ENCODE measurements around the gene MNS1. TPM values are rescaled to one million over a fixed set of nuclear protein-coding genes. Genes with fewer than 3 reads are reported as not detected.

The MNS1 gene, protein sequence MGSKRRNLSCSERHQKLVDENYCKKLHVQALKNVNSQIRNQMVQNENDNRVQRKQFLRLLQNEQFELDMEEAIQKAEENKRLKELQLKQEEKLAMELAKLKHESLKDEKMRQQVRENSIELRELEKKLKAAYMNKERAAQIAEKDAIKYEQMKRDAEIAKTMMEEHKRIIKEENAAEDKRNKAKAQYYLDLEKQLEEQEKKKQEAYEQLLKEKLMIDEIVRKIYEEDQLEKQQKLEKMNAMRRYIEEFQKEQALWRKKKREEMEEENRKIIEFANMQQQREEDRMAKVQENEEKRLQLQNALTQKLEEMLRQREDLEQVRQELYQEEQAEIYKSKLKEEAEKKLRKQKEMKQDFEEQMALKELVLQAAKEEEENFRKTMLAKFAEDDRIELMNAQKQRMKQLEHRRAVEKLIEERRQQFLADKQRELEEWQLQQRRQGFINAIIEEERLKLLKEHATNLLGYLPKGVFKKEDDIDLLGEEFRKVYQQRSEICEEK
- total RNA-seq: 1 to 10 TPM in 2 of 3 donors, under 1 TPM in 1; 0.61 to 1.7 (median 1.2) TPM
- long read RNA-seq, donor 1, partial matches to known transcripts: 1 of 2 reads
- long read RNA-seq, donor 1, other reads (novel, unspliced or antisense): 0 of 2 reads
- long read RNA-seq, donor 2, partial matches to known transcripts: 0 of 1 reads
- long read RNA-seq, donor 2, other reads (novel, unspliced or antisense): 1 of 1 reads

DNA sequence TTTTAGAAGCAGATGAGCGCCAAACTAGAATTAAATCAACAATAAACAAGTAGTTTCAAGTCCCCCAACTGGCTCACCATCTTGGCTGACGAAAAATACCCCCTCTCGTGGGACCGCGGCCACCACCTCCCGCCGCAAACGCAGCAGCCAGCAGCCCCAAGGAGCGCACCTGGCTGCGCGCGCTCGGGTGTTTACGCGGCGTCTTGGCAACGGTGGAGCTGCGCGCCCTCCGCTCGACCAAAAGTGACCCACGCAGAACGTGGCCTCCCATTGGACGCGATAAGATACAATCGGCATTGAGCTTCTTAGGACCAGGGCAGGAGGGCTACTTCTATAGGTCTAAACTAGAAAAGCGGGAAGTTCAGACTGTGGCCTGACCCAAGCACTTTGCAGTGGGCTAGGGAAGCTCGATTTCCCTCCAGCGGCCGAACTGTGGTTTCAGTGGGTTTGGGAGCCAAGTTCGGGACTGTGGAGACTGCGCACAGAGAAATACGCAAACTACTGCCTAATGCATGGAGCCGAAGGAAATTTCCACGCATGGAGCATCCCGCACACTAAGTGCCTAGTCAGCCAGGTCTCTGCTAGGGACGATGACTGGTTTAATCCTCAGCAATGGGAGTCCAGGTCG, at the start of gene MNS1:
TSS of gene MNS1 (minus strand) at position 245 of the 628 bp plus-strand sequence. CDS start at position 80, 165 bp downstream.
- ATAC-seq (peak; percentile 100), DNase-seq (peak; percentile 89 to 95 (median 90))
- Histone ChIP-seq H3K36me3 (ENCODE audit: low read depth) (no peaks in the 10 kb centered on the region), H3K4me1 (ENCODE audit: low read depth) (peaks cover 15% of the 10 kb centered on the region), H3K9me3 (no peaks in the 10 kb centered on the region), H3K4me3 (peak within 1 kb of the TSS; percentile 19)
- TF ChIP-seq, protein P1, sequence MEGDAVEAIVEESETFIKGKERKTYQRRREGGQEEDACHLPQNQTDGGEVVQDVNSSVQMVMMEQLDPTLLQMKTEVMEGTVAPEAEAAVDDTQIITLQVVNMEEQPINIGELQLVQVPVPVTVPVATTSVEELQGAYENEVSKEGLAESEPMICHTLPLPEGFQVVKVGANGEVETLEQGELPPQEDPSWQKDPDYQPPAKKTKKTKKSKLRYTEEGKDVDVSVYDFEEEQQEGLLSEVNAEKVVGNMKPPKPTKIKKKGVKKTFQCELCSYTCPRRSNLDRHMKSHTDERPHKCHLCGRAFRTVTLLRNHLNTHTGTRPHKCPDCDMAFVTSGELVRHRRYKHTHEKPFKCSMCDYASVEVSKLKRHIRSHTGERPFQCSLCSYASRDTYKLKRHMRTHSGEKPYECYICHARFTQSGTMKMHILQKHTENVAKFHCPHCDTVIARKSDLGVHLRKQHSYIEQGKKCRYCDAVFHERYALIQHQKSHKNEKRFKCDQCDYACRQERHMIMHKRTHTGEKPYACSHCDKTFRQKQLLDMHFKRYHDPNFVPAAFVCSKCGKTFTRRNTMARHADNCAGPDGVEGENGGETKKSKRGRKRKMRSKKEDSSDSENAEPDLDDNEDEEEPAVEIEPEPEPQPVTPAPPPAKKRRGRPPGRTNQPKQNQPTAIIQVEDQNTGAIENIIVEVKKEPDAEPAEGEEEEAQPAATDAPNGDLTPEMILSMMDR (IDR thresholded peaks at IDR 0.05): no peak
- intact Hi-C loops (cut with DNase I, micrococcal nuclease): no loop called here

DNA sequence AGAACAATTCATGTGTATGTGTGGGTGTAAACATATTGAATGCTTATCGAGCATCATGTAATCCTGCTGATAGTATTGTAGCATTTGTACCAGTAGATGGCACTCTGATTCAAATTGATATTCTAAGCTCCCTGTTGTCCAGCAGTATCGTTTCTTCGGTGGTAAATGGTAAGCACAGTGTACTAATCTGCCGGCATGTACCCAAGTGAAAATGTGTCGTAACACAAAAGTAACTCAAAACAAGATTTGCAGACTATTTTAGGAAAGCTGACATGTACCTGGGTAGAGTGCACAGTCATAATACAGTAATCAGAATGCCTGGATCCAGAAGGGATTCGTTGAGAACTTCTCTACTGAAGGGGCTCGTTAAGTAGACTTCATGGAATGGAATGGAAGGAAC, 31.7 kb upstream of the MNS1 start:
- TF ChIP-seq, protein P1 (IDR thresholded peaks at IDR 0.05): peak; percentile 30
- intact Hi-C loops (cut with DNase I, micrococcal nuclease): no loop called here
- no peak overlapping the region for H3K4me3 ChIP-seq
- DNase-seq (peak in 1 of 3 donors; percentile 39), ATAC-seq (peak; percentile 73)
- no peaks in the 10 kb centered on the region for H3K9me3 ChIP-seq
- no peaks in the 10 kb centered on the region for H3K36me3 ChIP-seq (ENCODE audit: low read depth)
- peaks cover 3% of the 10 kb centered on the region for H3K4me1 ChIP-seq (ENCODE audit: low read depth)

DNA sequence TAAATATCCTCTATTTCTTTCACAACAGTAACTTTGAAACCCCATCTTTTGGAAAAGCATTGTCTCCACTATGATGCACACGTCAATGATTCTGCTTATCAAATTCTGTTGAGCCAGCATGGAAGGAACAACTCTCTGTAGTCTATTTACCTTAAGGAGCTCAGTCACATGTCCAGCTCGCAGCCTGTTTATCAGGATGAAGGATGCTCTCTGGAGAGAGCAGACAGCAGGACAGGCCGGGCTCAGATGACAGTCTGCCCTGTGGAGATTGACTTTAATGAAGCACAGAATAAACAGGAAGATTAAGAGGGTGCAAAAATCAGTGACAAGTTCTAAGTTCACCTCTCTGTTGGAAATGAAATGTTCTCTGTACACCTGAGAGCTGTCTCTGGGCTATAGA, 30.6 kb upstream of the MNS1 start:
- ATAC-seq: no peak
- peaks cover 3% of the 10 kb centered on the region for H3K4me1 ChIP-seq (ENCODE audit: low read depth)
- DNase-seq: no peak
- no peaks in the 10 kb centered on the region for H3K36me3 ChIP-seq (ENCODE audit: low read depth)
- TF ChIP-seq, protein P1 (IDR thresholded peaks at IDR 0.05): no peak
- no peaks in the 10 kb centered on the region for H3K9me3 ChIP-seq
- H3K4me3 ChIP-seq: no peak overlapping the region
- intact Hi-C loops (cut with DNase I, micrococcal nuclease): no loop called here

DNA sequence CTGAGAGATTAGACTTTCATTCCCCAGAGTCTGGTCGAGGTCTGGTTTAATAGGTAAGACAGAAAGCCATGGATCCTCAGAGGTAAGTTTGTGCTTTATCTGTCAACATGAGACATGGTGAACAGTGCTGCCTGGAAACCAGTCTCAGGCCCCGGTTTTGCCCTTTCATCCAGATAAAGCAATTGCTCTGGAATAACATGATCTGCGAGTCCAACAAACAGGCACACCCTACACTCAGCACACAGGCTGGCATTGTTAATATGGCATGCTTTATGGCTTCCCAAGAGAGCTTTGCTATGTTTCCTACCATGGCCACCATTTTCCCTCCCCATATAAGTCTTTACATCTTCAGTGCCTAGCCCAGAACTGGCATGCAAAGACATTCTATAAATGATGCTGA, 30.1 kb upstream of the MNS1 start:
- Histone ChIP-seq H3K4me1 (ENCODE audit: low read depth) (peaks cover 3% of the 10 kb centered on the region), H3K4me3 (no peak overlapping the region), H3K9me3 (no peaks in the 10 kb centered on the region), H3K36me3 (ENCODE audit: low read depth) (no peaks in the 10 kb centered on the region)
- intact Hi-C loops (cut with DNase I, micrococcal nuclease): no loop called here
- ATAC-seq (peak; percentile 90), DNase-seq (peak in 2 of 3 donors; percentile 53 to 75)
- TF ChIP-seq, protein P1 (IDR thresholded peaks at IDR 0.05): no peak

DNA sequence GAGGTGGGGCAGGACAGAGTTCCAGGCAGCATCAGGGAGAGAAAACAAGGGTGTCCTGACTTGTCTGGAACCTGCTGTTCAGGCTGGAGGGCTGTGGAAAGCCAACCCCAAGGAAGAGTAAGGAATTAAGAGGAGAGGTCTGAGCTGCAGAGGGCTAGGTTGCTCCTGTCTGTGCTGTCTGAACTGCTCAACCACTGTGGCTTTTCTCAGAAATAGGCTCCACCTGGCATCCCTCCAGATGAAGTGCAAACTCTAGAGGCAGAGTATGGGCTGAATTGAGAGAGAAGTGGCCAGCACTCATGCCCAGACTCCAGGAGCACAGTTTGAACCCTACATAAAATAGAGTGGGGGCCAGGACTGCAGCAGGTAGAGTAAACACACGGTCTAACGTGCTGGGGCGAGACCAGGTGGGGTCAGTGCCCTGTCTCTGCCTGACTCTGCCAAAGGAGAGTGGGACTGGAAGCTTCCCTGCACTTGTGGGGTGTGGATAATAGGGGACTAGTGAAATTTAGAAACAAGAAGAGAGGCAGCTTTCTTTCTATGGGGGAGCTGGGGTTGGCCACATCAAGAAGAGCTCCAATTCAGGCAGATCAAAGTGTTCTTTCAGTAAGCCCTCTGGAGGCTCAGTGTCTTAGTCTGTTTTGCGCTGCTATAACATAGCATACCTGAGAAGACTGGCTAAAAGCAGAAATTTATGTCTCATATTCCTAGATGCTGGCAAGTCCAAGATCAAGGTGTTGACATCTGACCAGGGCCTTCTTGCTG, 28.0 kb upstream of the MNS1 start:
- no peak overlapping the region for H3K4me3 ChIP-seq
- H3K36me3 ChIP-seq (ENCODE audit: low read depth): no peaks in the 10 kb centered on the region
- intact Hi-C loops (cut with DNase I, micrococcal nuclease): no loop called here
- ATAC-seq (no peak), DNase-seq (no peak)
- no peaks in the 10 kb centered on the region for H3K9me3 ChIP-seq
- H3K4me1 ChIP-seq (ENCODE audit: low read depth): peaks cover 3% of the 10 kb centered on the region
- TF ChIP-seq, protein P1 (IDR thresholded peaks at IDR 0.05): no peak
